Peyer's patch (tissue), 4 donors: Measurements from ENCODE around the gene GRID2.

Experiments
- CTCF ChIP-seq, 6 experiments: fragments of 450-650 bp in 4 of 6; fragments of 200-600 bp in 2 of 6; sonication (generic) in 1 of 6; IDR thresholded peaks; one replicate each; pipeline ENCODE4 v1.5.1; 2017 to 2019; ENCODE audit warnings: antibody characterized with exemption in 6 of 6, mild to moderate bottlenecking in 3 of 6, moderate library complexity in 1 of 6
- POLR2A ChIP-seq, 2 donors: fragments of 450-650 bp; IDR thresholded peaks; one replicate each; pipeline ENCODE4 v1.5.1; 2017; ENCODE audit warnings: antibody characterized with exemption in 2 of 2, mild to moderate bottlenecking in 2 of 2, moderate library complexity in 2 of 2

- TF ChIP-seq POLR2A (IDR thresholded peaks at IDR 0.05) = no peak
- TF ChIP-seq CTCF (IDR thresholded peaks at IDR 0.05) = no peak
Observed at GRCh38 chr4:92843784-92844183, 540.0 kb downstream of the GRID2 start.
